Measurements from ENCODE around the gene TMEM132D.

GRCh38 chr12:129106772-129107171 is 797.1 kb downstream of the TMEM132D start:
- no peak for TF ChIP-seq EZH2phosphoT487 (IDR thresholded peaks at IDR 0.05; ENCODE audit: insufficient read depth, low read depth)
- TF ChIP-seq EZH2 (IDR thresholded peaks at IDR 0.05; ENCODE audit: insufficient read depth, poor library complexity, severe bottlenecking), result no peak

Measured in GM23248 (cell line).